Measurements from ENCODE around the gene PDCD11. TPM values are rescaled to one million over a fixed set of nuclear protein-coding genes. Genes with fewer than 3 reads are reported as not detected.
A peak's percentile ranks its signal among the peaks of the same experiment; 100 is the strongest.

Gene PDCD11
- total RNA-seq, 2 donors from 2014 or later, result 13.3 to 33.8 TPM

GRCh38 chr10:103487410-103487708 is 90.9 kb downstream of the PDCD11 start:
- TF ChIP-seq POLR2AphosphoS5 (IDR thresholded peaks at IDR 0.05) (peak; percentile 59), POLR2A (IDR thresholded peaks at IDR 0.05) (no peak)
- Histone ChIP-seq H3K27me3 (replicated peaks; ENCODE audit: insufficient read depth) (no peaks in the 10 kb centered on the region), H3K4me3 (no peak overlapping the region), H3K9me3 (no peaks in the 10 kb centered on the region), H3K4me1 (replicated peaks) (no peaks in the 10 kb centered on the region), H3K27ac (no peak overlapping the region), H3K36me3 (no peaks in the 10 kb centered on the region)
- DNase-seq (ENCODE audit: low spot score), result no peak
- intact Hi-C loops (cut with DNase I), result no loop called here
- WGBS, result 25% methylated on average over 2 of the region's 2 CpGs

- WGBS, result 92% methylated on average over 1 of the region's 1 CpG
- no peaks in the 10 kb centered on the region for H3K36me3 ChIP-seq
- peaks cover 9% of the 10 kb centered on the region for H3K27me3 ChIP-seq (replicated peaks; ENCODE audit: insufficient read depth)
- H3K4me1 ChIP-seq (replicated peaks), result no peaks in the 10 kb centered on the region
- no peak overlapping the region for H3K4me3 ChIP-seq
- intact Hi-C loops (cut with DNase I), result no loop called here
- TF ChIP-seq POLR2AphosphoS5 (IDR thresholded peaks at IDR 0.05) (no peak), POLR2A (IDR thresholded peaks at IDR 0.05) (no peak)
- TF ChIP-seq, protein P1, sequence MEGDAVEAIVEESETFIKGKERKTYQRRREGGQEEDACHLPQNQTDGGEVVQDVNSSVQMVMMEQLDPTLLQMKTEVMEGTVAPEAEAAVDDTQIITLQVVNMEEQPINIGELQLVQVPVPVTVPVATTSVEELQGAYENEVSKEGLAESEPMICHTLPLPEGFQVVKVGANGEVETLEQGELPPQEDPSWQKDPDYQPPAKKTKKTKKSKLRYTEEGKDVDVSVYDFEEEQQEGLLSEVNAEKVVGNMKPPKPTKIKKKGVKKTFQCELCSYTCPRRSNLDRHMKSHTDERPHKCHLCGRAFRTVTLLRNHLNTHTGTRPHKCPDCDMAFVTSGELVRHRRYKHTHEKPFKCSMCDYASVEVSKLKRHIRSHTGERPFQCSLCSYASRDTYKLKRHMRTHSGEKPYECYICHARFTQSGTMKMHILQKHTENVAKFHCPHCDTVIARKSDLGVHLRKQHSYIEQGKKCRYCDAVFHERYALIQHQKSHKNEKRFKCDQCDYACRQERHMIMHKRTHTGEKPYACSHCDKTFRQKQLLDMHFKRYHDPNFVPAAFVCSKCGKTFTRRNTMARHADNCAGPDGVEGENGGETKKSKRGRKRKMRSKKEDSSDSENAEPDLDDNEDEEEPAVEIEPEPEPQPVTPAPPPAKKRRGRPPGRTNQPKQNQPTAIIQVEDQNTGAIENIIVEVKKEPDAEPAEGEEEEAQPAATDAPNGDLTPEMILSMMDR (IDR thresholded peaks at IDR 0.05), result no peak
- H3K27ac ChIP-seq, result no peak overlapping the region
- H3K9me3 ChIP-seq, result no peaks in the 10 kb centered on the region
- no peak for DNase-seq (ENCODE audit: low spot score)
Observed at GRCh38 chr10:103490986-103491314, 94.5 kb downstream of the PDCD11 start.

- no peak overlapping the region for H3K27ac ChIP-seq
- H3K9me3 ChIP-seq, result no peaks in the 10 kb centered on the region
- intact Hi-C loops (cut with DNase I), result no loop called here
- TF ChIP-seq, protein P1 (IDR thresholded peaks at IDR 0.05), result no peak
- TF ChIP-seq POLR2AphosphoS5 (IDR thresholded peaks at IDR 0.05) (no peak), POLR2A (IDR thresholded peaks at IDR 0.05) (no peak)
- H3K27me3 ChIP-seq (replicated peaks; ENCODE audit: insufficient read depth), result peaks cover 9% of the 10 kb centered on the region
- no peaks in the 10 kb centered on the region for H3K4me1 ChIP-seq (replicated peaks)
- DNase-seq (ENCODE audit: low spot score), result no peak
- 67% methylated on average over 7 of the region's 7 CpGs for WGBS
- no peaks in the 10 kb centered on the region for H3K36me3 ChIP-seq
- no peak overlapping the region for H3K4me3 ChIP-seq
Observed at GRCh38 chr10:103491729-103492364, 95.4 kb downstream of the PDCD11 start.

DNA sequence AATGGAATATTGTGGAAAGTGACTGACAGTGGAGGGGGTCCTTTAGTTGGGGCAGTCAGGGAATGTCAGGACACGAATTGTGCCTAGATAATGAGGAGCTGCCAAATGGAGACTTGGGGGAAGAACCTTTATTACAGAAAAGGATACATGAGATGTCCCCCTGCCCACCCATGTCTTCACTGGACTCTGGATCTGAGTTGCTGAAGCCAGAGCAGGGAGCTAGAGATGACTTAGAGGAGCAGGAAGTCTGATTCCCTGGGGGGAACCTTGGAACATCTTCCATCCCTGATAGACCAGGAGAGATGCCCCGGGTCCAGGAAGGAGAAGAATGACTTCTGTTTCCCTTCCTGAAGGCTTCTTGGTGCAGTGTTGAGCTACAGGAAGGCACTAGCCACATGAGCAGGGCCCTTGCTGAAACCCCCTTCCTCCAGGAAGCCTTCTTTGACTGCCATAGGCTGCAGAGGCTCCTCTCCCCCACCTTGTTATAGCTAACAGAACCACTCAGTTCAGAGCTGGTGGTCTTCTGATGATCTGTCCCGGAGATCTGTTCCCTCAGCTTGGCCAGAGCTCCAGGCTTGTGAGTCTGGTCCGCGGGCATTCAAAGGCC is 96.3 kb downstream of the PDCD11 start:
- no peak overlapping the region for H3K4me3 ChIP-seq
- 91% methylated on average over 5 of the region's 5 CpGs for WGBS
- intact Hi-C loops (cut with DNase I), result no loop called here
- no peak for TF ChIP-seq POLR2AphosphoS5 (IDR thresholded peaks at IDR 0.05)
- H3K4me1 ChIP-seq (replicated peaks), result no peaks in the 10 kb centered on the region
- peaks cover 9% of the 10 kb centered on the region for H3K27me3 ChIP-seq (replicated peaks; ENCODE audit: insufficient read depth)
- H3K36me3 ChIP-seq, result no peaks in the 10 kb centered on the region
- H3K9me3 ChIP-seq, result no peaks in the 10 kb centered on the region
- no peak for DNase-seq (ENCODE audit: low spot score)
- H3K27ac ChIP-seq, result no peak overlapping the region

DNA sequence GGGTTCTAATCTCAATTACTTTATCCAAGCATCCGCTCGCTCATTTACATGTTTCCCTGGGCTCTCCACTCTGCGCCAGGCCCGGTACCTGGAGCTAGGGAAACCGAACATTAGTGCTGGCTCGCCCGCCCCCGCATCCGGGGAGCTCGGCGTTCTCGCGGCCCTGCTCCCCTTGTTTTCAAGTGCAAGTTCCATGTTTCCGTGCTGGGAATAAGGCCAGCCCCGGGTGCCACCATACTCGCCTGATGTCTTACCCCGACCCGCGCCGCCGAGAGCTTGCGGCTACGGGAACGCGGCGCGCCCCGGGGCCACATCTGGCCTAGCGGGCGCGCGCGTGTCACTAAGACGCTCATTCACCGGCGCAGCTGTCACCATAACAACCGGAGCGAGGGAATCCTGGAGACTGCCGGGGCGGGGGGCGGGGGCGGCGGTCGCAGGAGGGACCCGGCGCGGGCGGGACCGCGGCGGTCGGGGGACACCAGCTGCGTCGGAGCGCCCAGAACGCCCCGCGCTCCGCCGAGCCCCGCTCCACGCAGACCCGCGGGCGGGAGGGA is 97.0 kb downstream of the PDCD11 start, which contains the start of gene NEURL1:
NEURL1 (plus strand) TSS at position 344 of the 554 bp plus-strand sequence. CDS start 683 bp downstream, outside the sequence.
- 6% methylated on average over 28 of the region's 65 CpGs for WGBS
- Histone ChIP-seq H3K27me3 (replicated peaks; ENCODE audit: insufficient read depth) (peaks cover 9% of the 10 kb centered on the region), H3K4me1 (replicated peaks) (no peaks in the 10 kb centered on the region), H3K4me3 (peak within 1 kb of the TSS; percentile 38 to 49), H3K9me3 (no peaks in the 10 kb centered on the region), H3K36me3 (no peaks in the 10 kb centered on the region), H3K27ac (no peak within 1 kb of the TSS)
- TF ChIP-seq, protein P1 (IDR thresholded peaks at IDR 0.05), result no peak
- TF ChIP-seq POLR2A (IDR thresholded peaks at IDR 0.05) (no peak), POLR2AphosphoS5 (IDR thresholded peaks at IDR 0.05) (no peak)
- intact Hi-C loops (cut with DNase I), result no loop called here
- no peak for DNase-seq (ENCODE audit: low spot score)

Data from prostate gland (tissue), 2 donors.